K562 (cell line): ENCODE results near the gene CDC14A.

ENCODE experiments used
- MXI1 ChIP-seq: IDR thresholded peaks from 2 replicates; pipeline ENCODE4 v1.6.1; 2011; ENCODE audit warnings: low read depth, mild to moderate bottlenecking, improper control_type of control experiment, low read length
- NBN ChIP-seq: fragments of 450-650 bp; IDR thresholded peaks from 2 replicates; pipeline ENCODE4 v1.6.1; 2016; ENCODE audit warnings: low read depth, mild to moderate bottlenecking

DNA sequence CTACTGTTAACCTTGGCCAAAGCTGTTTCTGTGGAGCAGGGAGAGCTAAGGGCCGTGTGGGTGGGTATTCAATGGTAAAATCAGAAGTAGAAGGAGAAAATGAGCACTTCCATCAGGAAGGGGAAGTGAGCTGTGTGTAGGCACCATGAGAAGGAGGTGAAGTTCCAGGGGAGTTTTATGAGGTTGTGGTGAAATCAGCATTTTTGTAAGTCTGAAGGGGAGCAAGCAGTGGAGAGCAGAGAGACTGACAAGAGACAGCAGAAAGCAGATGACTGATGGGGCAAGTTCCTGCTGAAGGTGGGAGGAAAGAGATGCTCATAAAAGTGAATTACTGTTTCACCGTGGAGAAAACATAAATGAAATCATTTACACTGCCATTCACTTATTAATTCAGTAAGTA is 183.0 kb downstream of the CDC14A start:
- TF ChIP-seq MXI1 (no peak), NBN (no peak)
